GM18870 (cell line): ENCODE data around the gene NINJ1.
"Not testable (repeated sequence)": the region's sequence is repeated elsewhere in the genome, so short reads cannot be mapped to it uniquely, and the experiment has no call there.

Experiments
- ATAC-seq: cut with Tn5 transposase; IDR thresholded peaks from one replicate; pipeline ENCODE4 v1.9.1; 2021; ENCODE audit warnings: moderate library complexity; ENCODE audit not compliant: unreplicated experiment

Gene NINJ1

DNA sequence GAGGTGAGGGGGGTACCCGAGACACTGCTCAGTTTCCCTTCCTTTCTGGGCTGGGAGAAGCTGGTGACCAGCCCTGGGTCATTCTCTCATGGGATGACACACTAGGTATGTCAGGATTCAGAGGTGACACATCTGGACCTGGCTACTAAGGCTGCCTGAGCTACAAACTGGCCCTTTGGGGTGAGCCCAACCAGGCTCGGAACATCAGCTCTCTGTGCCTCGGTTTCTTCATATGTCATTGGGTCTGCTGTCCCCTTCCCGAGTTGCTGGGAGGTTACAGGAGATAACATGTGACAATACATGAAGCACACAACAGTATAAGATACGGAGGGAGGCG lies 26.3 kb downstream of the NINJ1 start:
- ATAC-seq, result no peak

DNA sequence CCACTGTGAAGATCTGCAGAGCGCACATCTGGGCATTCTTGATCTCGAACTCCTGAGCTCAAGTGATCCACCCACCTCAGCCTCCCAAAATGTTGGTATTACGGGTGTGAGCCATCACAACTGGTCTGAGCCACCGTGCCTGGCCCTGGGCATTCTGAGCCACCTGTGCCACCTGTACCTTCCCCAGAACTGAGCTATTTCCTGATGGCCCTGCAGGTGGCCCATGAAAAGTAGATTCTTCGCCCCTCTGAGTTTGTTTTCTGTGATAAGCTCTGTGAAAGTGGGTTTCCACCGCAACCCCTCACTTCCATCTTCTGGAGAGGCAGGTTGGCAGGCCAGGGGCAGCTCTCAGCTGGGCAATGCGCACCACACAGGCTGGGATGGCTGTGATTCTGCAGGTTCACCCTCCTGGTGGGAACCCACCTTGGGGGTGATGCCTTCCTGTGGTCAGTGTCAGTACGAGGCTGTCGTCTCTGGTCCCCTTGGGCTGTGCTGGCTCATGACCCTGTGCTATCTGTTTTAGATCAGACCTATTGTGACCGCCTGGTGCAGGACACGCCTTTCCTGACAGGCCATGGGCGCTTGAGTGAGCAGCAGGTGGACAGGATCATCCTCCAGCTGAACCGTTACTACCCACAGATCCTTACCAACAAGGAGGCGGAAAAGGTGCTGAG lies 26.8 kb downstream of the NINJ1 start:
- no peak for ATAC-seq

DNA sequence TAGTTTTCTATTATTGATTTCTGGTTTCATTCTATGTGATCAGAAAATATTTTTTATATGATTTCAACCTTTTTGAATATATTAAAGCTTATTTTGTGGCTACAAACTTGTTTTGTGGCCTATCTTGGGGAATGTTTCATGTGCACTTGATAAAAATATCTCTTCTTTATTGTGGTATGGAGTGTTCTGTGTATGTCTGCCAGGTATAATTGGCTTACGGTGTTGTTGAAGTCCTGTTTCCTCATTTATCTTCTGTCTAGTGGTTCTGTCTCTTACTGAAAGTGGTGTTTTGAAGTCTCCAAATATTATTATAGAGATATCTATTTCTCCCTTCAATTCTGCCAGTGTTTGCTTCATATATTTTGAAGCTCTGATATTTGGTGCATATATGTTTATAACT lies 28.4 kb downstream of the NINJ1 start:
- no peak for ATAC-seq

DNA sequence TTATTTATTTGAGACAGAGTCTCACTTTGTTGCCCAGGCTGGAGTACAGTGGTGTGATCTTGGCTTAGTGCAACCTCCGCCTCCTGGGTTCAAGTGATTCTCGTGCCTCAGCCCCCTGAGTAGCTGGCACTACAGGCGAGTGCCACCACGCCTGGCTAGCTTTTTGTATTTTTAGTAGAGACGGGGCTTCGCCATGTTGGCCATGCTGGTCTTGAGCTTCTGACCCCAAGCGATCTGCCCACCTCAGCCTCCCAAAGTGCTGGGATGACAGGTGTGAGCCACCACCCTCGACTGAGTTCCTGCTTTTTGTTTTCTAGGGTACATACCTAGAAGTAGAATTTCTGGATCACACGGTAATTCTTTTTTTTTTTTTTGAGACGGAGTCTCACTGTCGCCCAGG lies 33.0 kb downstream of the NINJ1 start:
- ATAC-seq, result not testable (repeated sequence)

DNA sequence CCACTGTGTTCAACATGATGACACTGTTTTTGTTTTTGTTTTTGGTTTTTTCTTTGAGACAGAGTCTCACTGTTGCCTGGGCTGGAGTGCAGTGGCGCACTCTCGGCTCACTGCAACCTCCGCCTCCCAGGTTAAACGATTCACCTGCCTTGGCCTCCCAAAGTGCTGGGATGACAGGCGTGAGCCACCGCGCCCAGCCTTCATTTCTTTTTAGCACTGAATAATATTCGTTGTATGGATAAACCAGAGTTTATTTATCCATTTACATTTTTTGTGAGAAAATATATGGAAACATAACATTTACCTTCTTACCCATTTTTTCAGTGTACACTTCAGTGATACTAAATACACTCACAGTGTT lies 33.8 kb downstream of the NINJ1 start:
- ATAC-seq, result no peak

DNA sequence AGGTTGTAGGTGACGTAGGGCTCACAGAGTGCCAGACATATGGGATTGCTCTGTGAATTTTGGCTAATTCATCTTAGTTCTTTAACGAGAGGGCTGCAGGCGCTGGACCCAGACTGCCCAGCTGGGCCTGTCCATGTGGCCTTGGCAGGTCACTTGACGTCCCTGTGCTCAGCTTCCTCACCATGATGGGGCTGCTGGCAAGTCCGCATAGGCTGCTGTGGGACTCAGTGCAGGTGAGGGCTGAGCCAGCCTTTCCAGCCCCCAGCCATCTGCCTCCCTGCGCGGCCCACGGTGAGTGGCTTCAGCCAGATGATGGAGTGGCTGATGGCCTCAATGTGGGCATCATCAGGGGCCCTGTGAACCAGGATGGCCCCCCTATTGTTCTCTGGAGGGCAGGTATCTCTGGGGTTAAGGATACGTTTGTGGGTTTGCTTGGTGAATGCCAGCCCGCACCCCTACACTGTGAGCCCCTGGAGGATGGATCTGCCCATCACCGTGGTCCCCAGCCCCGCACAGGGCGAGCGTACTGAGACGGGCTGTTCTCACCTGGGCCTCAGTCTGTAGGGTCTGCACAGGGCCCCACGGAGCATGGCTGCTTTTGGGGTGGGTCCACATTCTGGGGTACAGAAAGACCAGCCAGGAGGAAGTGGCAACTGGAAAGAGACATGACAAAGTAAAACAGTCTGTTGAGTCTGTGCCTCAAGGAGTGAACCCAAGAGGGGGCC lies 34.3 kb downstream of the NINJ1 start:
- no peak for ATAC-seq

DNA sequence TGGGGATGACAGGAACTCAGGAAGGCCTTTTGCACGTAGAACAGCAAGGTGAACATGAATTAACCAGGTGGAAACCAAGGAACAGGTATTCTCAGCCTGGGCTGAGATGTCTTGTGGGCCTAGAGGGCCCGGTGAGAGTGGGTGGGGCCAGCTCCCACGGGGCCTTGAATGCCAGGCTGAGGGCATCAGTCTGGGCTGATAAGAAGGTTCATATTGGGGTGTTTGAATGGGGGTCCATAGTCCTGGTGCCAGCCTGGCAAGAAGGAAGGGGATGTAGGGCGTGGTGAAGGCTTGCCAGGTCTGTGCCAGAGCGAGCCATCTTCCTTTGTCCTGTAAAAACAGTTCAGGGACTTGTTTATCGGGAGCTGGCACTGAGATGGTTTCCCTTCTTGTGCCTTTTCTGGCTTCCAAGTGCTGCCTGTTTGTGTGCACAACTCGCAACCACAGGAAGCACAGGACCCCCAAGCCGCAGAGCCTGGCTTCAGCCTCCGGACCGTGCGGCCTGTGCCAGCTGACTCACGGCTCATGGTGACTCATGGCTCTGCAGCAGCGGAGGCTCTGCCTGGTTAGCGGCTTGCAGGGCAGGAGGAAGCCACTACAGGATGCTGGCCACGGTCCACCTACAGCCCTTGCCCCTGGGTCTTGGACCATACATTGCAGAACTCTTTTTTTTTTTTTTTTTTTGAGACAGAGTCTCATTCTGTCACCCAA lies 35.7 kb downstream of the NINJ1 start:
- ATAC-seq, result no peak

DNA sequence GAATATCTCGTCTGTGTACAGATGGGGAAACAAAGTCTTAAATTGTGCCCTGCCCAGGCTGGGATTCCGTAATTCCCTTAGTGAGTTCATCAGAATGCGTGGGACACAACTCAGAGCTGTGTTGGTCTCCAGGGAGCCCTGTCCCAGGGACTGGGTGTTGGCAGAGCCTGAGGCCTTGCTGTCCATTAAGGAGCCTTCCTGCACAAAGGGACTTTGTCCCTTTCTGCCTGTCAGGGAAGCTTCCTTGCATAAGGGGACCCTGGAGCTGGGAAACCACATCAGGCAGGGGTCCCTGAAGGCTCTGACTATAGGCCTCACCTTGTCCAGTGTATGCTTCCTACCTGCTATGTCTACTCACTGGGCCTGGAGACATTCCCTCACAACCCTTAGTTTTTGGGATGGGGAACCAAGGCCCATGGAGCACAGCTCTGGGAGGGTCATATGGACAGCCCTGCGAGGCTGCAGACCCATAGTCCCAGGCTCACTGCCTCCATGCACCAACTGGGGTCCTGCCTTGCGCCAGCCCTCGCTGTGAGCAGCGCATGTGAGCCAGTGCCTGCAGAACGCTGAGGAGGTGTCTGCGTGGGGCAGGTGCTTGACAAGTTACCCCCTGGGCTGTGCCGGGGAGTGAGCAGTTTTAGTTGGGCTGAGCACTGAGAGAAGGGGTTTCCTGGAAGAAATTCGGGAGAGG lies 36.4 kb downstream of the NINJ1 start:
- ATAC-seq, result no peak

DNA sequence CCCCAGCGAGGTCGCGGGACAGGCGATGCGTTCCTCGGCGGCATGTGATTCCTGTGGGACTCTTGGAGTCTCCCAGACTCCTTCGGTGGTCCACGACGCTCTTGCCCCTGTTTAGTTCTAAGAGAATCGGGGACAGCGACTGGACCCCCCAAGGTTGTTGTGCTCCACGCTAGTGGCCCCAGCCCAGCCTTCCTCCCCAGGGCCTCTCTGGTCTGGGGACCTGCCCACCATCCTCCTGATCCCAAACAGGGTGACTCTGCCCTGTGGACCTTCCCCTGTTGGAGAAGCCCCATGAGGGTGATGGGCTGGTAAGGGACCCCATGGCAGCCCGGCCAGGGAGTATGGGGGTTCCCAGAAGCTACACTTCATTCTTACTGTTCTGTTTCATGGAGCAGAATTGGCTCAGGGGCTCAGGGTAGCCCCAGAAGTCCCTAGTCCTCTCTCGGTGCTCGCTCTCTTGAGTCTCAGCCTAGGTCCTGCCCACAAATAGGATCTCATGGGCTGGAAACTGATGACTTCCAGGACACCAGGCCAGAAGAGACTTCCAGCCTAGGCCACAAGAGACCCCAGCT lies 37.2 kb downstream of the NINJ1 start:
- ATAC-seq, result no peak

DNA sequence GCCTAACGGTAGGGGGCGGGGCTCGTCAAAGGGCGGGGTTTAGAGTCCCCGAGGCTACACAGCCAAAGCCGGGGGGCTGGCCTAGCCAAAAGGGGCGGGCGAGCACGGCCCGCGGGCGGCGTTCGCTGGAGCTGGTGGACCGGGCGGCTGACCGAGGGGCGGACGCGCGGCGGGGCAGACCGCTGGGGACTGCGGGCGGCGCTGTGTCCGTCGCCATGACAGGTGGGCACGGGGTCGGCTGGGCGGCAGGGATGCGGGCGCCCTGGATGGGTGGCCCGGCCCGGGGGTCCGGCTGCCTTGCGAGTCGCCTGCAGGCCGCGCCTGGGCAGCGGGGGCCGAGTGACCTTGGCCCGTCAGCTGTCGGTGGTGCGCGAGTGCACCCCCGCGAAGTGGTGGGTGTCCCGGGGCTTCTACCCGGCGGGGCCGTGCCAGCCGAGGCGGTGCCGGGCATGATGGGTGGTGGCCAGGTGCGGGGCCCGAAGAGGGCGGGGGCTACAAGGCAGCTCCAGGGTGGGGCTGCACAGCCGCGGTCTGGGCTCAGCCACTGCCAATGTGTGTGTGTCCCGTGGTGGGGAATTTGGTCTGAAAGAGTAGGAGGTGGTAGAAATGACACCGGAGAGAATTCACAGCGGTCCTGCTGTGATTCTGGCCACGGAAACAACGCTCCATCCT lies 37.8 kb downstream of the NINJ1 start, which contains the start of gene CARD19:
TSS of gene CARD19 (plus strand) at position 87 of the 672 bp plus-strand sequence. CDS start at position 216, 129 bp downstream.
- peak; percentile 12 for ATAC-seq

DNA sequence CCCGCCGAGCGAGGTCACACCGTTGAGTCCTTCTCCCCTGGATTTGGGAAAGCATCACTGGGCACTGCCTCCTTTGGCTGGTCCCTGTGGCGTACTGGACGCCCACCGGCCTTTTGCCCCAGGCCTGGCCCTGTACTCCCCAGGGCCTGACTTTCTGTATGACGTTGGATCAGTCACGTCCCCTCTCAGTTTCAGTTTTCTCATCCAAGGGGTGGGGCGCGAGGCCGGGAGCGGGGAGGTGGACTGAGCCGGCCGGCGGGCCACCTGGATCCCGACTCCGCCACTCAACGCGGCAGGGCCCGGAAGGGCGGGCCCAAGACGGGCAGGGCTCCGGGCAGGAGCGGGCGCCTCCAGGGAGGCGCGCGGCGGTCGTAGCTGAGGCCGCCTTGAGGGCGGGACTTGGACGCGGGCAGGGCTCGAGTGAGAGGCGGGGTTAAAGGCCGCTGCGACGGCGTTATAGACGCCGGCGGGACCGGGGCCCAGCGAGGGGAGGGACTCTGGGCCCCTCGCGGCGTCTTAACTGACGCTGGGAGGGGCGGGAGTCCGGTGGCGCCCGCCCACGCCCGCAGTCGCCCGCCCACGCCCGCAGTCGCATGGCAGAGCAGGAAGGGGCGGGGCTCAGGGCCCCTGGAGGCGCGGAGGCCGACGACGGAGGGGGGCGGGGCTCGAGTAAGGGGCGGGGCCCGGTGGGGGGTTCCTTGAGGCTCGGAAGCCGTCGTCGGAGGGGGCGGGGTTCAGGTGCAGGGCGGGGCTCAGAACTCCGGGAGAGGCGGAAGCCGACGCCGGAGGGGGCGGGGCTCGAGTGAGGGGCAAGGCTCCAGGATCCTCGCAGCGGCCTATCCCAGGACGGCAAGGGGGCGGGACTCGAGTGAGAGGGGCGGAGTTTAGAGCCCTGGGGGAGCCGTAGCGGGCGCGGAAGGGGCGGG lies 38.6 kb downstream of the NINJ1 start:
- ATAC-seq, result peak; percentile 36

DNA sequence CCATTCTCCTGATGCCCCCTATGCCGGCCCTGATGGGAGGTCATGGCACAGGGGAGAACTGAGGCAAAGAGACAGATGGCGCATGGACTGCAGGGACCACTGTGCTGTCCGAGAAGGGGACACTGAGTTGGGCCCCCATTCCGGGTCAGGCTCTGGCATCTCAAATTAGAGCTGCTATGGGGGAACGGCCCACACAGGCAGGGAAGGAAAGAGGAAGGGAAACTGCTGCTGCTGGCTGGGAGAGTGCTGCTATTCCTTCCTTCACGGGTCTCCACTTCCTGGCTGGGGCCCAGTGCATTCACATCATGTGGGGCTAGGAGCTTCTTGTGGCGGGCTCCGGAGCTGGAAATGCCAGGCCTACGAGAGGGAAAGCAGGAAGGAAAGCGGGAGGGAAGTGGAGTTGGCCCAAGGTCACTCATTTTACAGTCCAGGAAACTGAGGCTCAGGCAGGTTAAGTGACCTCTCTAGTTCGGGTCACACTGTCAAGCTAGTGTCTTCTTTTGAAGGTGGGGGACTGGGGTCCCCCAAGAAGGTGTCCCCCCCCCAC lies 39.3 kb downstream of the NINJ1 start:
- no peak for ATAC-seq

DNA sequence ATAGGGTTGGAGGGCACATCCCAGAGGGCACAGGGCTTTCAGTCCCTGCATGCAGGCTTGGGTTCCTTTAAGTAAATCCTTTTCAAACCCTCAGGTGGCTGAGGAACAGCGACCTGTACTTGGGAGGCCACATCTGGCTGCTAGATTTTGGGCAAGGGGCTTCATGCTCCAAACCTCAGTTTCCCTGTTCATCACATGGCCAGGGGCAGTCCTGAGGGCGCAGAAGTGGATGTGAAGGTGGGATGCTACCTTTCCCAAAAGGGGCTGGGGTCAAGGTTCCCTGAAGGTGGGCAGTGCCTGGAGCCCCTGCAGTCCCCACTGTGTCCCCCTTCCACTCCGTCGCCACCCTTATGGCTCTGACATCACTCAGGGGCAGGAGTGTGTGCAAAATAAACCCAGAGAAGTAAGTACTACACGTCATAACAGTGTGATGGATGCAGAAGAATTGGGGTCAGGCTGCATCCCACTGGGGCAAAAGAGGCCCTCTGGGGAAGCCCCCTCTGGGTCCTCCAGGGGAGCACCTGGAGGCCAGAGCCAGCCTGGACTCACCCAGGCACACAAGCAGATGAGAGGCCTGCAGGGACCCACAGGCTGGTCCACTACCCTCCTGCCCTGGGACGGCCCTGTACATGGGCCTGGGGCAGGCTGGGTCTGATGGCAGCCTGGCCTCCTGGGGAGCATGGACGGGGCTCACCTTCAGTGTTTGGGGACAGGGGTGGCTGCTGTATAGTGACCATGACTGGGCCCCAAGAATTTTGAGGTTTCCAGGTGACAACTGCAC lies 40.0 kb downstream of the NINJ1 start:
- no peak for ATAC-seq

DNA sequence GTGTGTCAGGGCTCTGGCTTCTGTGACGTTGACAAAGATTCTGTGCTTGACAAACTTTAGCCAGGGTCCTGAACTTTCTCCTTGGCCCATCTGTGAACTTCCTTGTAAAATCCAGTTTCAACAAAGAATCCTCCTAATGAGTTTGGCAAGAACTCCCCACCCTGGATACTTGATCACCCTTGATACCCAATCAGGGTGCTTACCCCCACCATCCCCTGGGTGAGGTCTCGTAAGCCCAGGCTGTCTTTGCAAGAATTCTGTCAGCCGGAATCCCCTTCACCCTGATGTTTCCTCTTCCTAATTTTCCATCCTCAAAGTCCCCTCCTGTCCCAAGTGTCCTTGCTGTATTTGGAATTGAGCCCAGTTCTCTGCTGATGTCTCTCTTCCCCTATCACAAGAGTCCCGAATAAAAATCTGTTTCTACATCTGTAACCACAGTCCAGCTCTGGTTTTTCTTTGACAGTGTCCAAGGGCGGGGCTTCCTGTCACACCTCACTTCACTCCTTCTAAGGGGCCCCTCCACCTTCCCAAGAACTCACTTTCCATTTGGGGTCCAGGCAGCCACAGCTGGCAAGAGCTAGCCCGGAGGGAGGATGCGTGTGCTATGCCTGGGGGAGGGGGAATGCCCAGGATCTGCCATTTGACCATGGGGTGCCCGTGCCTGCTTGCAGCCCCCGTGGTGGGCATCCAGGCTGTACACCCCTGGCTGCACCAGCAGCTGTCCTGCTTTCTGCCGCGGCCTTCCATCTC lies 40.7 kb downstream of the NINJ1 start:
- ATAC-seq, result no peak

DNA sequence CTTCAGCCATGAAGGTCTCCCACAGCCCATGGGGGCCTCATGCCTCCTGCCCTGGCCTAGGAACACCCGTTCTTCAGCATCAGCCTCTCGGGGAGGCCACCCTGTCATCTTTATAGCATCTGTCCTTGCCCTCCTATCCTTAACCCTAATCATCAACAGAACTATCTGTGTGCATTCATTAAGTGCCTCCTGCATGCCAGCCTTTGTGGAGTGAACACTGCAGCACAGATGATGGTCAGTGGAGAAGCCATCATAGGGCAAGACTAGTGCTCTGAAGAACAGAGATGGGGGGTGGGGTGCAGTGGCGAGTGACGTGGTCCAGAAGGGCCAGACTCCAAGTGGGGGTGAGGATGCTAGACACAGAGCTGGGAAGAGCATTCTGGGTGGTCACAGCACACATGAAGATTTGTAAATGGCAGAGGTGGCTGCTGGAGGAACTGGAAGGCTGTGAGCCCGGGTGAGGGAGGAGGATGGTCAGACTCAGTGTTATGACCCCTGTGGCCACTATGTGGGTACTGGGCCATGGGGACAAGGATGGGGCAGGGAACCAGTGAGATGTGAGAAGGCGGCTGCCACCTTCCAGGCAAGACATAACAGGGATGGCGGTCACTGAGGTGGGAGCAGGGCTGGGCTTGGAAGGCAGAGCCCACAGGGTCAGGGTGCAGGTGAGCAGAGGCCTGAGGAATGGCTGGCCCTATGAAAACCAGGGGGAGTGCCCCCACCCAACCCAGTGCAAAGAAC lies 41.6 kb downstream of the NINJ1 start:
- no peak for ATAC-seq

DNA sequence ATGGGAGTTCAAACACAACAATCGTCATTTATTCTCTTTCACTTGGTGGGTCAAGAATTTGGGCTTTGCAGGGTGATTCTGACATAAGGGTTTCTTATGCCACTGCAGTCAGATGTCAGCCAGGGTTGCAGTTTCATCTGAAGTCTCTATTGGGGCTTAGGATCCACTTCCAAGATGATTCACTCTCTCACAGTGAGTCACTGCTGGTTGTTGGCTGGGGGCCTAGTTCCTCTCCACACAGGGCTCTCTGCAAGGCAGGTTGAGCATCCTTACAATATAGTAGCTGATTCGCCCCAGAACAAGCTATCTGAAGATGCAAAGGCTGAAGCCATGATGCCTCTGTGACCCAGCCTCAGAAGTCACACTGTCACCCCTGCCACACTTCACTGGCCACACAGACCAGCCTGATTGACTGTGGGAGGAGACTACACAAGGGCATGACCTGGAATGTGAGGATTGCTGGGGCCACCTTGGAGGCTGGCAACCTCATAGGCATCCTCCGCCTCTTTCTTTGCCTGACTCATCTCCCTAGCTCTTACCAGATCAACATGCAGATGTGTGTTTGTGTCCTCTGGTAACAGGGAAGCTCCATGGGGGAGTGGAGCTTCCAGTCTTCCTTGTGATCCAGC lies 42.5 kb downstream of the NINJ1 start:
- no peak for ATAC-seq

DNA sequence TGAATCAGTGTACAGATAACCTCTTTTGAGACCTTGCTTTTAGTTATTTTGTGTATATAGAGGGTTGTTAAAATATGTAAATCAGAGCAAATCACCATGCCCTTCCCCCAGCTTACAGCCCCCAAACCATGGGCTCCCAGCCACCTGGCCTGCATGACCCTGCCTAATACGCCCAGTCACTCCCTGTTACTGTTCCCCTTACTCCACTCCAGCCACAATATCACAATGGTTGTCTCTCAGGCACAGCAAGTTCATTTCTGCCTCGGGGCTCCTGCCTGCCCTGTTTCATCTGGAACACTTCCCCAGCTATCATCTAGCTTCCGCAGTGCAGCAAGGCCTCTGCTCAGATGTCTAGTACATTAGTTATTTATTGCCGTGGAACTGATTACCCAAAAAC lies 43.0 kb downstream of the NINJ1 start:
- no peak for ATAC-seq
